ENCODE measurements around the gene GARNL3. TPM values are rescaled to one million over a fixed set of nuclear protein-coding genes. Genes with fewer than 3 reads are reported as not detected.
A peak's percentile ranks its signal among the peaks of the same experiment; 100 is the strongest.

The GARNL3 gene
- total RNA-seq, 4 donors from 2014 or later: 28.4 to 59.7 (median 39.1) TPM

GRCh38 chr9:127218818-127219217, 45.8 kb upstream of the GARNL3 start:
- Histone ChIP-seq H3K27ac (no peak overlapping the region), H3K4me1 (peaks cover 0 to 17% (median under 1%) of the 10 kb centered on the region in 4 donors), H3K9me3 (no peaks in the 10 kb centered on the region), H3K4me3 (no peak overlapping the region), H3K36me3 (no peaks in the 10 kb centered on the region), H3K27me3 (no peaks in the 10 kb centered on the region)
- WGBS, 2 donors: 76 to 87% methylated on average over 4 to 10 of the region's 10 CpGs
- TF ChIP-seq EP300 (IDR thresholded peaks at IDR 0.05): no peak
- no peak for DNase-seq (ENCODE audit: low spot score in 2 of 2)

GRCh38 chr9:127219520-127219919, 45.1 kb upstream of the GARNL3 start:
- no peaks in the 10 kb centered on the region for H3K27me3 ChIP-seq
- WGBS, 2 donors: 53 to 60% methylated on average over 6 of the region's 6 CpGs
- H3K4me1 ChIP-seq: peaks cover 0 to 24% (median 4%) of the 10 kb centered on the region in 4 donors
- H3K9me3 ChIP-seq: no peaks in the 10 kb centered on the region
- no peak for TF ChIP-seq CTCF (IDR thresholded peaks at IDR 0.05)
- peak overlapping the region in 1 of 4 donors; percentile 9 for H3K27ac ChIP-seq
- H3K4me3 ChIP-seq: no peak overlapping the region
- no peak for DNase-seq (ENCODE audit: low spot score in 2 of 2)
- H3K36me3 ChIP-seq: no peaks in the 10 kb centered on the region

GRCh38 chr9:127221695-127222094, 42.9 kb upstream of the GARNL3 start:
- H3K4me3 ChIP-seq: no peak overlapping the region
- no peak for DNase-seq (ENCODE audit: low spot score in 2 of 2)
- H3K4me1 ChIP-seq: peaks cover 0 to 35% (median 6%) of the 10 kb centered on the region in 4 donors
- H3K27ac ChIP-seq: no peak overlapping the region
- no peaks in the 10 kb centered on the region for H3K36me3 ChIP-seq
- no peaks in the 10 kb centered on the region for H3K27me3 ChIP-seq
- H3K9me3 ChIP-seq: no peaks in the 10 kb centered on the region
- TF ChIP-seq CTCF (IDR thresholded peaks at IDR 0.05) (no peak), EP300 (IDR thresholded peaks at IDR 0.05) (no peak), POLR2A (IDR thresholded peaks at IDR 0.05) (no peak)
- whole genome bisulfite sequencing, 2 donors: 63 to 92% methylated on average over 2 of the region's 2 CpGs

GRCh38 chr9:127222388-127223095, 42.0 kb upstream of the GARNL3 start:
- Histone ChIP-seq H3K36me3 (no peaks in the 10 kb centered on the region), H3K27me3 (no peaks in the 10 kb centered on the region), H3K4me3 (no peak overlapping the region), H3K9me3 (no peaks in the 10 kb centered on the region), H3K4me1 (peaks cover 0 to 39% (median 6%) of the 10 kb centered on the region in 4 donors), H3K27ac (no peak overlapping the region)
- TF ChIP-seq POLR2A (IDR thresholded peaks at IDR 0.05) (no peak), CTCF (IDR thresholded peaks at IDR 0.05) (no peak)
- WGBS, 2 donors: 85 to 87% methylated on average over 15 of the region's 15 CpGs
- DNase-seq (ENCODE audit: low spot score in 2 of 2): no peak

GRCh38 chr9:127223266-127223665, 41.3 kb upstream of the GARNL3 start:
- H3K27me3 ChIP-seq: no peaks in the 10 kb centered on the region
- 43 to 52% methylated on average over 4 of the region's 4 CpGs for WGBS, 2 donors
- no peak for TF ChIP-seq CTCF (IDR thresholded peaks at IDR 0.05)
- no peak for TF ChIP-seq EP300 (IDR thresholded peaks at IDR 0.05)
- TF ChIP-seq POLR2A (IDR thresholded peaks at IDR 0.05): no peak
- DNase-seq (ENCODE audit: low spot score in 2 of 2): no peak
- H3K36me3 ChIP-seq: no peaks in the 10 kb centered on the region
- no peaks in the 10 kb centered on the region for H3K9me3 ChIP-seq
- peak overlapping the region in 2 of 4 donors; percentile 89 to 91 for H3K27ac ChIP-seq
- peaks cover 0 to 39% (median 6%) of the 10 kb centered on the region in 4 donors for H3K4me1 ChIP-seq
- no peak overlapping the region for H3K4me3 ChIP-seq
